Heart left ventricle (tissue), 13 donors: ENCODE measurements around the gene EEF1AKMT2.

Experiments used
- CTCF ChIP-seq, 12 donors: fragments of 200-600 bp; sonication (generic) in 4 of 12; IDR thresholded peaks; one replicate each; pipeline versions ENCODE4 v1.5.0 to v1.8.0; 2018 to 2022; ENCODE audit warnings: antibody characterized with exemption in 12 of 12, mild to moderate bottlenecking in 5 of 12
- POLR2A ChIP-seq, 2 donors: fragments of 450-650 bp; IDR thresholded peaks; one replicate each; pipeline ENCODE4 v1.6.1; 2017; ENCODE audit warnings: antibody characterized with exemption in 2 of 2, mild to moderate bottlenecking in 2 of 2, moderate library complexity in 2 of 2
- donor health status: ischemic (EF 13 %, LVEDD 7.1; RV severe dilation, severe dysfunction).
- donor health status: DM: no; HTN: yes; CAD: no.
- donor health status: DM: no; HTN: no; CAD: no.
- donor health status: ischemic (EF 25% LVEDD 6.9; RV normal size, moderate dysfunction).
- donor health status: ischemic (EF 25% LVEDD 5.7; RV mildly dilated, moderate dysfunction).
- donor health status: ischemic (EF 35%, LVEDD 5.7; RV mildly dilated, moderate dysfunction).
- donor health status: nonischemic (EF 11% LVEDD 7.7; RV severe dilation, severe dysfunction).
- donor health status: DM: yes; HTN: yes; CAD: no.
- donor health status: PGD.
- donor health status: ischemic (EF 29% LVEDD 5.4; RV normal size, mild dysfunction).
- donor health status: nonischemic (EF 23%, LVEDD 6.1; RV moderate dilation, normal function).

GRCh38 chr10:124725171-124725631, 66.5 kb downstream of the EEF1AKMT2 start:
- TF ChIP-seq CTCF (IDR thresholded peaks at IDR 0.05): no peak
- TF ChIP-seq POLR2A (IDR thresholded peaks at IDR 0.05): no peak
